K562 (cell line): Measurements from ENCODE around the gene THRSP. TPM values are rescaled to one million over a fixed set of nuclear protein-coding genes. Genes with fewer than 3 reads are reported as not detected.

Experiments used
- ARID4B ChIP-seq: sonication (generic); formaldehyde crosslinking; IDR thresholded peaks from 2 replicates; pipeline ENCODE4 v1.8.0; 2022; ENCODE audit warnings: mild to moderate bottlenecking, missing genetic modification reagents
- ERF ChIP-seq: fragments of 450-650 bp; formaldehyde crosslinking; IDR thresholded peaks from 2 replicates; pipeline ENCODE4 v1.4.0; 2020; ENCODE audit warnings: mild to moderate bottlenecking, mixed read lengths
- ESRRA ChIP-seq: fragments of 450-650 bp; IDR thresholded peaks from 2 replicates; pipeline ENCODE4 v1.6.1; 2014; ENCODE audit warnings: low read depth, mild to moderate bottlenecking, moderate library complexity, borderline replicate concordance
- GATA2 ChIP-seq: sonication (generic); formaldehyde crosslinking; IDR thresholded peaks from 2 replicates; pipeline ENCODE4 v1.4.0; 2020; ENCODE audit warnings: mild to moderate bottlenecking, missing genetic modification reagents
- MAFF ChIP-seq: IDR thresholded peaks from 2 replicates; pipeline ENCODE4 v1.6.1; 2012; ENCODE audit warnings: low read length, improper control_type of control experiment
- PTTG1 ChIP-seq: fragments of 450-650 bp; IDR thresholded peaks from 2 replicates; pipeline ENCODE4 v1.6.1; 2016; ENCODE audit warnings: low read depth, mild to moderate bottlenecking, missing genetic modification characterization, missing compliant biosample characterization
- SFPQ ChIP-seq: fragments of 200-400 bp; formaldehyde crosslinking; IDR thresholded peaks from 2 replicates; pipeline ENCODE4 v1.6.1; 2017; ENCODE audit warnings: mild to moderate bottlenecking, low read depth, low read length, moderate library complexity
- SREBF1 ChIP-seq: fragments of 150-350 bp; IDR thresholded peaks from 2 replicates; pipeline ENCODE4 v1.6.1; 2014; ENCODE audit warnings: antibody characterized with exemption, low read depth, low read length, borderline replicate concordance
- SRSF7 ChIP-seq: fragments of 200-400 bp; formaldehyde crosslinking; optimal IDR thresholded peaks from 2 replicates; pipeline ENCODE3; 2017; ENCODE audit warnings: mild to moderate bottlenecking, low read depth, low read length
- ZKSCAN3 ChIP-seq: fragments of 250-450 bp; sonication (Bioruptor Pico); IDR thresholded peaks from 2 replicates; pipeline ENCODE4 v1.4.0; 2020
- ZNF217 ChIP-seq: sonication (generic); formaldehyde crosslinking; IDR thresholded peaks from 2 replicates; pipeline ENCODE4 v1.8.0; 2022; ENCODE audit warnings: mild to moderate bottlenecking, missing genetic modification reagents
- polyA plus RNA-seq, 8 experiments: library from polyadenylated mRNA; depleted of rRNA in 4 of 8; stranded (reverse) in 5 of 8; unstranded in 3 of 8; fragments of >200 nt; fragmentation: Nextera tagmentation in 2 of 8; fragmentation: Illumina TruSeq in 1 of 8; extraction: Ambion mirVana in 2 of 8; extraction: Trizol in 1 of 8; gene quantifications; 2 replicates each; pipeline versions ENCODE4 v1.2.1 to v1.2.3, GENCODE V29; 2011 to 2014; ENCODE audit warnings: inconsistent platforms in 1 of 8, missing spikeins in 1 of 8
- total RNA-seq, 7 experiments: library from RNA; depleted of rRNA in 6 of 7; stranded (reverse); fragments of >200 nt in 6 of 7; fragmentation: Illumina TruSeq in 2 of 7; extraction: Trizol in 2 of 7; gene quantifications; 2 replicates each; pipeline versions ENCODE4 v1.2.1 to v1.2.3, GENCODE V29; 2011 to 2021; ENCODE audit warnings: low replicate concordance in 1 of 7
- TF ChIP-seq, protein P1 (sequence below): fragments of 250-450 bp; sonication (Bioruptor Pico); IDR thresholded peaks from 2 replicates; pipeline ENCODE4 v1.5.0; 2022; ENCODE audit warnings: mild to moderate bottlenecking

Gene THRSP
- total and polyA plus RNA-seq, 9 of the 15 experiments (the other 6 are each of a cell fraction or from before 2014, with no cell fraction given), result 0.23 to 0.56 (median 0.31) TPM; not detected in 2

DNA sequence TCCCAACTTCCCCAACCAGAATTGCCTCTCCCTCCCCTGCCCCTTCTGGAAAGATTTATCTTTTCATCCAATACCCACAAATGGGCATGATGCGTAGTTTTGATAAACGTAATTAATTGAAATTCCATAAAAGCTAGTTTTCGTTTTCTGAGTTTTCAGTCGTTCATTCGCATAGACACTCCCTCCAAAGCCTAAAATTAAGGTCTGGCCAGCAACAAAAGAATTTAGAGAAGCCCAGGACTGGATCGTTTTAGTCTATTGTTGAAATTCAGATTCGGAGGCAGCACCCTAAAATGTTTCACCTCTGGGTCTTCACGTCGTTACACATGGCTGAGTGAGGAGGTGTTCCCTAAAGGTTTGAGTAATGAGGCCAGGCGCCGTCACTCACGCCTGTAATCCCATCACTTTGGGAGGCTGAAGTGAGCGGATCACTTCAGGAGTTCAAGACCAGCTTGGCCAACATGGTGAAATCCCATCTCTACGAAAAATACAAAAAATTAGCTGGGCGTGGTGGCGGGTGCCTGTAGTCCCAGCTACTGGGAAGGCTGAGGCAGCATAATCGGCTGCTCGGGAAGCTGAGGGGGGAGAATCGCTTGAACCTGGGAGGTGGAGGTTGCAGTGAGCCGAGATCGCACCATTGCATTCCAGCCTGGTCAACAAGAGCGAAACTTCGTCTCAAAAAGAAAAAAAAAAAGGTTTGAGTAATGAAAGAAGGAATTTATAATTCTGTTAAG lies 16.6 kb downstream of the THRSP start (continued):
- TF ChIP-seq SFPQ (no peak), MAFF (no peak; the same call in 1 of the 2 replicates), PTTG1 (tag) (no peak), ZKSCAN3 (CRISPR knock-in tag) (no peak), ESRRA (no peak), ZNF217 (no peak), SREBF1 (0 out of 2 replicates have a peak, but pooled peaks have one; percentile 14), ARID4B (CRISPR knock-in tag) (no peak), ERF (no peak), GATA2 (CRISPR knock-in tag) (no peak), SRSF7 (no peak)
- TF ChIP-seq, protein P1, sequence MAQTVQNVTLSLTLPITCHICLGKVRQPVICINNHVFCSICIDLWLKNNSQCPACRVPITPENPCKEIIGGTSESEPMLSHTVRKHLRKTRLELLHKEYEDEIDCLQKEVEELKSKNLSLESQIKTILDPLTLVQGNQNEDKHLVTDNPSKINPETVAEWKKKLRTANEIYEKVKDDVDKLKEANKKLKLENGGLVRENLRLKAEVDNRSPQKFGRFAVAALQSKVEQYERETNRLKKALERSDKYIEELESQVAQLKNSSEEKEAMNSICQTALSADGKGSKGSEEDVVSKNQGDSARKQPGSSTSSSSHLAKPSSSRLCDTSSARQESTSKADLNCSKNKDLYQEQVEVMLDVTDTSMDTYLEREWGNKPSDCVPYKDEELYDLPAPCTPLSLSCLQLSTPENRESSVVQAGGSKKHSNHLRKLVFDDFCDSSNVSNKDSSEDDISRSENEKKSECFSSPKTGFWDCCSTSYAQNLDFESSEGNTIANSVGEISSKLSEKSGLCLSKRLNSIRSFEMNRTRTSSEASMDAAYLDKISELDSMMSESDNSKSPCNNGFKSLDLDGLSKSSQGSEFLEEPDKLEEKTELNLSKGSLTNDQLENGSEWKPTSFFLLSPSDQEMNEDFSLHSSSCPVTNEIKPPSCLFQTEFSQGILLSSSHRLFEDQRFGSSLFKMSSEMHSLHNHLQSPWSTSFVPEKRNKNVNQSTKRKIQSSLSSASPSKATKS (CRISPR knock-in tag), result no peak
